C4-2B (cell line): Measurements from ENCODE around the gene TNS1.

Experiments used
- H3K27ac ChIP-seq: fragments of 450-650 bp; 2 replicates; pipeline ENCODE4 v1.5.1; 2017
- ZFX ChIP-seq: fragments of 450-650 bp; IDR thresholded peaks from 2 replicates; pipeline ENCODE4 v1.6.1; 2017
- TF ChIP-seq, protein P1 (sequence below): fragments of 450-650 bp; conservative IDR thresholded peaks from 2 replicates; pipeline ENCODE4 v1.5.1; 2017; ENCODE audit warnings: mild to moderate bottlenecking

The TNS1 gene

GRCh38 chr2:217923007-217923686 is 79.6 kb downstream of the TNS1 start:
- no peak for TF ChIP-seq ZFX
- TF ChIP-seq, protein P1, sequence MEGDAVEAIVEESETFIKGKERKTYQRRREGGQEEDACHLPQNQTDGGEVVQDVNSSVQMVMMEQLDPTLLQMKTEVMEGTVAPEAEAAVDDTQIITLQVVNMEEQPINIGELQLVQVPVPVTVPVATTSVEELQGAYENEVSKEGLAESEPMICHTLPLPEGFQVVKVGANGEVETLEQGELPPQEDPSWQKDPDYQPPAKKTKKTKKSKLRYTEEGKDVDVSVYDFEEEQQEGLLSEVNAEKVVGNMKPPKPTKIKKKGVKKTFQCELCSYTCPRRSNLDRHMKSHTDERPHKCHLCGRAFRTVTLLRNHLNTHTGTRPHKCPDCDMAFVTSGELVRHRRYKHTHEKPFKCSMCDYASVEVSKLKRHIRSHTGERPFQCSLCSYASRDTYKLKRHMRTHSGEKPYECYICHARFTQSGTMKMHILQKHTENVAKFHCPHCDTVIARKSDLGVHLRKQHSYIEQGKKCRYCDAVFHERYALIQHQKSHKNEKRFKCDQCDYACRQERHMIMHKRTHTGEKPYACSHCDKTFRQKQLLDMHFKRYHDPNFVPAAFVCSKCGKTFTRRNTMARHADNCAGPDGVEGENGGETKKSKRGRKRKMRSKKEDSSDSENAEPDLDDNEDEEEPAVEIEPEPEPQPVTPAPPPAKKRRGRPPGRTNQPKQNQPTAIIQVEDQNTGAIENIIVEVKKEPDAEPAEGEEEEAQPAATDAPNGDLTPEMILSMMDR: no peak
- H3K27ac ChIP-seq: no peak overlapping the region

GRCh38 chr2:217922101-217923006 is 80.4 kb downstream of the TNS1 start:
- H3K27ac ChIP-seq: no peak overlapping the region

DNA sequence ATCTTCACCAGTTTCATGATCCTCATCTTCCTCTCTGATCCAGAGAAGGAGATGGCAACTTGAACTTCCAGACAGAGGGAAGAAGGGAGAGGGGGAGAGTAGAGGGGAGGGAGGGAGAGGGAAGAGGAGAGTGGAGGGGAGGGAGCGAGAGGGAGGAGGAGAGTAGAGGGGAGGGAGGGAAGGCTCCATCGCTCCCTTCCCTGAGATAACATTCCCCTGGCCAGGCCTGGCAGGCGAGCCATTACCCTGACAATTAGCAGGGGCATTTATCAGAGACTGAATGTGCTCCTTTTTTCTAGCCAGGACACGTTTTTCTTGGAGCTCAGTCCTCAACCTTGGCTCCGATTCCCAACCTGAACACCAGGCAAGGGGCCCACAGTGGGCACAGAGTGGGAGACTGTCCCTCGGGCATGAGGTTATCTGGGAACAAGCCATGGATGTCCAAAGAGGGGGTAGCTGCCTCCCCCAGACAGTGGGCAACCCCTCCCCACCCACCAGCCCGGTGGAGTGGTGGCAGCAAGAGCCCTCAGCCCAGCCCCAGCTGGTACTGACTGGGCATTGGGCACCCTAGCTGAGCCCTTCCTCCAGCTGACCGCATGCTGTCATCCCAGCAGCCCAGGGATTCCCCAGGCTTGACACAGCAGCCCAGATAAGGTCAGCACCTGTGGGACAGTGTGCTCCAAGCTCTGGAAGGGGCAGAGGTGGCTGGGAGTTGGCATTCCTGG is 81.8 kb downstream of the TNS1 start:
- H3K27ac ChIP-seq: no peak overlapping the region

More at GRCh38 chr2:217922101-217923006, 80.4 kb downstream of the TNS1 start:
- TF ChIP-seq, protein P1: no peak
- TF ChIP-seq ZFX: no peak

DNA sequence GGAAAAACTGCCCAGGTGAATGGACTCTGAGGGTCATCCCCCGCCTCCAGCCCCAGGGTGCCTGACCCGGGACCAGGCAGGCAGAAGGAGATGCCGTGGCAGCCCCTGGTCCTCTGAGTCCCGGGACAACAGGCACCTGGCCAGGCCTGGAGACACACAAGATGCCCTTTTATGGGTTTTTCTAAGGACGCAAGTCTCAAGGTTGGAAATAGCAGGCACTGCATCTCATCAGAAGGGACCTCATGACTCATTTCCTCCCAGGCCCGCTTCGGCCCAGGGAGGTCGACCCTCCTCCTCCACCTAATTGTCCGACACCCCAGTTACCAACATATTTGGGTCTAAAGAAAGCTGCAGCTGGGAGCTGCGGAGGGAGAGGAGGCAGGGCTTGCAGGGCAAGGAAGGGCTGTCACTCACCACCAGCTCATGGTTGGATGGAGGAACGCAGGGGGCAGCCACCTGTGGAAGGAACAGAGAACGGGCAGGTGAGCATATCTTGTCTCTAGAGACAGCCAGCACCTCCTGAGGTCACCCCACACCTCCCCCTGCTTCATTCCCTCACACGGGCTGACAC is 82.9 kb downstream of the TNS1 start:
- TF ChIP-seq ZFX: no peak
- TF ChIP-seq, protein P1: no peak
- H3K27ac ChIP-seq: no peak overlapping the region

More for the DNA sequence above, 81.8 kb downstream of the TNS1 start:
- TF ChIP-seq, protein P1: no peak
- no peak for TF ChIP-seq ZFX

DNA sequence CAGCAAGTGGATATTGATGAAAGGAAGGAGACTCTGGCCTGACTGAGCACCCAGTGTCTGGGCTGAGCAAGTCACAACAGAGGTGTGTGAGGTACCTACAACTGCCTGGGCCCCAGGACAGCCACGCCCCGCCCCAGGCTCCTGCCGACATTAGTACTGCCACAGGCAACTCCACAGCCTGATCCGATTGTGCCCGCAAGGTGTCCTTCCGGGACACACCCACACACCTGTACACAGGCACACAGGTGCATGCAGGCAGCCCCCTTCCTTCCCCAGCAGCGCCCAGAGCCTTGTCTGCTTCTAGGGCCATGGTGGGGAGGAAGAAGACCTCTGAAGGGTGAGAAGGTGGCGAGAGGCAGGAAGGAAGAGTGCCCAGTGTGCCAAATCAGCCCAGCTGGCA is 83.6 kb downstream of the TNS1 start:
- TF ChIP-seq, protein P1: no peak
- H3K27ac ChIP-seq: no peak overlapping the region

- TF ChIP-seq ZFX: no peak
- TF ChIP-seq, protein P1: no peak
- no peak overlapping the region for H3K27ac ChIP-seq
Measured at GRCh38 chr2:217918308-217919024, 84.3 kb downstream of the TNS1 start.
